Central memory CD8-positive, alpha-beta T cell (primary cell): ENCODE data around the gene MAGOH.
"Not testable (repeated sequence)": the region's sequence is repeated elsewhere in the genome, so short reads cannot be mapped to it uniquely, and the experiment has no call there.

Source experiments
- ATAC-seq: fragments of 150-1000 bp; cut with Tn5 transposase; replicated peaks from 2 replicates; pipeline ENCODE4 v1.10.0; 2022; ENCODE audit warnings: mild to moderate bottlenecking, moderate FRiP score, moderate number of reproducible peaks; ENCODE audit not compliant: poor library complexity, severe bottlenecking; ENCODE audit errors: extremely low read depth
- DNase-seq, 2 donors: peaks; one replicate each; pipeline ENCODE4 v3.0.0; 2021; ENCODE audit warnings: low spot score in 2 of 2
- H3K27ac Mint-ChIP-seq: one replicate; pipeline ENCODE4 v1.8.0; 2022; ENCODE audit warnings: low read depth, mild to moderate bottlenecking, moderate library complexity, mixed read lengths
- H3K27me3 Mint-ChIP-seq: one replicate; pipeline ENCODE4 v1.8.0; 2022; ENCODE audit warnings: mixed read lengths
- H3K36me3 Mint-ChIP-seq: one replicate; pipeline ENCODE4 v1.8.0; 2022; ENCODE audit warnings: mild to moderate bottlenecking, moderate library complexity, mixed read lengths; ENCODE audit not compliant: insufficient read depth
- H3K4me1 Mint-ChIP-seq: one replicate; pipeline ENCODE4 v1.8.0; 2022; ENCODE audit warnings: mixed read lengths
- H3K4me3 Mint-ChIP-seq: one replicate; pipeline ENCODE4 v1.8.0; 2022; ENCODE audit warnings: mild to moderate bottlenecking, moderate library complexity, mixed read lengths
- H3K9me3 Mint-ChIP-seq: one replicate; pipeline ENCODE4 v1.8.0; 2022; ENCODE audit warnings: mixed read lengths

MAGOH gene

GRCh38 chr1:53206083-53206685 lies 32.1 kb downstream of the MAGOH start:
- not testable (repeated sequence) for ATAC-seq, H3K4me3 Mint-ChIP-seq, H3K4me1 Mint-ChIP-seq, H3K27ac Mint-ChIP-seq, H3K27me3 Mint-ChIP-seq, H3K9me3 Mint-ChIP-seq, DNase-seq
- peaks cover 59% of the 10 kb centered on the region for H3K36me3 Mint-ChIP-seq

GRCh38 chr1:53205496-53205895 lies 32.8 kb downstream of the MAGOH start:
- not testable (repeated sequence) for H3K4me3 Mint-ChIP-seq, H3K27ac Mint-ChIP-seq, H3K4me1 Mint-ChIP-seq, H3K27me3 Mint-ChIP-seq, H3K9me3 Mint-ChIP-seq, ATAC-seq, DNase-seq
- H3K36me3 Mint-ChIP-seq = peaks cover 54% of the 10 kb centered on the region

- H3K4me1 Mint-ChIP-seq = peaks cover 8% of the 10 kb centered on the region
- H3K27me3 Mint-ChIP-seq = no peaks in the 10 kb centered on the region
- H3K36me3 Mint-ChIP-seq = peaks cover 35% of the 10 kb centered on the region
- no peak overlapping the region for H3K4me3 Mint-ChIP-seq
- ATAC-seq (no peak), DNase-seq (no peak)
- H3K27ac Mint-ChIP-seq = peak overlapping the region; percentile 81
- peaks cover 6% of the 10 kb centered on the region for H3K9me3 Mint-ChIP-seq
Observed at GRCh38 chr1:53203466-53203865, 34.9 kb downstream of the MAGOH start.

- H3K27me3 Mint-ChIP-seq = no peaks in the 10 kb centered on the region
- H3K4me3 Mint-ChIP-seq = peak overlapping the region; percentile 85
- H3K27ac Mint-ChIP-seq = peak overlapping the region; percentile 98
- ATAC-seq = no peak
- H3K9me3 Mint-ChIP-seq = no peaks in the 10 kb centered on the region
- peaks cover 25% of the 10 kb centered on the region for H3K36me3 Mint-ChIP-seq
- H3K4me1 Mint-ChIP-seq = peaks cover 25% of the 10 kb centered on the region
- no peak for DNase-seq
Observed at GRCh38 chr1:53198241-53198651, 40.1 kb downstream of the MAGOH start.

- DNase-seq (no peak), ATAC-seq (no peak)
- no peaks in the 10 kb centered on the region for H3K9me3 Mint-ChIP-seq
- peaks cover 19% of the 10 kb centered on the region for H3K36me3 Mint-ChIP-seq
- peak overlapping the region; percentile 85 for H3K4me3 Mint-ChIP-seq
- no peaks in the 10 kb centered on the region for H3K27me3 Mint-ChIP-seq
- H3K27ac Mint-ChIP-seq = peak overlapping the region; percentile 98
- H3K4me1 Mint-ChIP-seq = peaks cover 25% of the 10 kb centered on the region
Observed at GRCh38 chr1:53197291-53198200, 40.8 kb downstream of the MAGOH start.

- no peaks in the 10 kb centered on the region for H3K27me3 Mint-ChIP-seq
- H3K4me1 Mint-ChIP-seq = peaks cover 25% of the 10 kb centered on the region
- H3K27ac Mint-ChIP-seq = peak within 1 kb of the TSS; percentile 98
- H3K4me3 Mint-ChIP-seq = peak within 1 kb of the TSS; percentile 85
- DNase-seq (peak; percentile 84), ATAC-seq (peak; percentile 98)
- H3K36me3 Mint-ChIP-seq = peaks cover 13% of the 10 kb centered on the region
- H3K9me3 Mint-ChIP-seq = no peaks in the 10 kb centered on the region
Observed at GRCh38 chr1:53196485-53197290, 41.6 kb downstream of the MAGOH start, which contains the start of gene CPT2. Gene CPT2 (plus strand): TSS chr1:53196824. CDS start chr1:53196944, 120 bp downstream.

GRCh38 chr1:53196017-53196484 lies 42.3 kb downstream of the MAGOH start:
- peaks cover 13% of the 10 kb centered on the region for H3K36me3 Mint-ChIP-seq
- H3K4me1 Mint-ChIP-seq = peaks cover 25% of the 10 kb centered on the region
- H3K27me3 Mint-ChIP-seq = no peaks in the 10 kb centered on the region
- H3K27ac Mint-ChIP-seq = peak overlapping the region; percentile 98
- ATAC-seq = peak; percentile 40
- no peak for DNase-seq
- H3K4me3 Mint-ChIP-seq = peak overlapping the region; percentile 85
- no peaks in the 10 kb centered on the region for H3K9me3 Mint-ChIP-seq

- ATAC-seq (no peak), DNase-seq (no peak)
- peaks cover 13% of the 10 kb centered on the region for H3K36me3 Mint-ChIP-seq
- no peaks in the 10 kb centered on the region for H3K27me3 Mint-ChIP-seq
- no peaks in the 10 kb centered on the region for H3K9me3 Mint-ChIP-seq
- H3K4me3 Mint-ChIP-seq = peak overlapping the region; percentile 85
- H3K27ac Mint-ChIP-seq = no peak overlapping the region
- H3K4me1 Mint-ChIP-seq = peaks cover 25% of the 10 kb centered on the region
Observed at GRCh38 chr1:53195246-53196016, 42.9 kb downstream of the MAGOH start.

GRCh38 chr1:53190210-53190611 lies 48.1 kb downstream of the MAGOH start:
- Mint-ChIP-seq H3K36me3 (peaks cover 2% of the 10 kb centered on the region), H3K27ac (no peak overlapping the region), H3K4me3 (no peak overlapping the region), H3K9me3 (no peaks in the 10 kb centered on the region), H3K4me1 (no peaks in the 10 kb centered on the region), H3K27me3 (no peaks in the 10 kb centered on the region)
- no peak for DNase-seq
- ATAC-seq = no peak

- ATAC-seq (no peak), DNase-seq (no peak)
- Mint-ChIP-seq H3K27ac (no peak overlapping the region), H3K4me3 (no peak overlapping the region), H3K27me3 (no peaks in the 10 kb centered on the region), H3K4me1 (no peaks in the 10 kb centered on the region), H3K36me3 (peaks cover 2% of the 10 kb centered on the region), H3K9me3 (no peaks in the 10 kb centered on the region)
Observed at GRCh38 chr1:53189061-53189460, 49.3 kb downstream of the MAGOH start.

- no peaks in the 10 kb centered on the region for H3K4me1 Mint-ChIP-seq
- H3K27ac Mint-ChIP-seq = no peak overlapping the region
- ATAC-seq (no peak), DNase-seq (no peak)
- no peaks in the 10 kb centered on the region for H3K36me3 Mint-ChIP-seq
- no peaks in the 10 kb centered on the region for H3K27me3 Mint-ChIP-seq
- H3K9me3 Mint-ChIP-seq = no peaks in the 10 kb centered on the region
- H3K4me3 Mint-ChIP-seq = no peak overlapping the region
Observed at GRCh38 chr1:53188099-53188498, 50.2 kb downstream of the MAGOH start.

GRCh38 chr1:53187401-53187800 lies 50.9 kb downstream of the MAGOH start:
- Mint-ChIP-seq H3K36me3 (no peaks in the 10 kb centered on the region), H3K4me1 (no peaks in the 10 kb centered on the region), H3K27me3 (no peaks in the 10 kb centered on the region), H3K9me3 (no peaks in the 10 kb centered on the region), H3K4me3 (no peak overlapping the region), H3K27ac (no peak overlapping the region)
- DNase-seq = no peak
- no peak for ATAC-seq
